Neural crest cell (in vitro differentiated cells): Measurements from ENCODE around the gene LSS. TPM values are rescaled to one million over a fixed set of nuclear protein-coding genes. Genes with fewer than 3 reads are reported as not detected.

ENCODE experiments used
- DNase-seq: peaks from one replicate; pipeline ENCODE4 v3.0.0; 2021; ENCODE audit warnings: low read depth, mixed read lengths, low spot score
- H3K27ac Mint-ChIP-seq: one replicate; pipeline ENCODE4 v1.8.0; 2021; ENCODE audit warnings: mild to moderate bottlenecking, mixed read lengths; ENCODE audit not compliant: unreplicated experiment
- H3K27me3 Mint-ChIP-seq: 2 replicates; pipeline ENCODE4 v1.8.0; 2021; ENCODE audit warnings: low read depth, mild to moderate bottlenecking, mixed read lengths
- H3K36me3 Mint-ChIP-seq: 2 replicates; pipeline ENCODE4 v1.8.0; 2021; ENCODE audit warnings: low read depth, mild to moderate bottlenecking, mixed read lengths
- H3K4me1 Mint-ChIP-seq: 2 replicates; pipeline ENCODE4 v1.8.0; 2021; ENCODE audit warnings: mixed read lengths
- H3K4me3 Mint-ChIP-seq: one replicate; pipeline ENCODE4 v1.8.0; 2021; ENCODE audit warnings: mild to moderate bottlenecking, mixed read lengths
- H3K9me3 Mint-ChIP-seq: 2 replicates; pipeline ENCODE4 v1.8.0; 2021; ENCODE audit warnings: mixed read lengths
- CTCF ChIP-seq: fragments of 200-600 bp; sonication (generic); conservative IDR thresholded peaks from 2 replicates; pipeline ENCODE4 v1.5.0; 2021; ENCODE audit warnings: antibody characterized with exemption, mild to moderate bottlenecking
- total RNA-seq: library from RNA; stranded (reverse); gene quantifications from 2 replicates; pipeline ENCODE4 v1.2.1, GENCODE V29; 2021

The LSS gene
- total RNA-seq, 1 donor from 2014 or later: 225 TPM

GRCh38 chr21:46151261-46151988 lies 77.1 kb downstream of the LSS start:
- H3K27me3 Mint-ChIP-seq: peaks cover 3% of the 10 kb centered on the region
- H3K27ac Mint-ChIP-seq: no peak overlapping the region
- H3K4me1 Mint-ChIP-seq: peaks cover 18% of the 10 kb centered on the region
- H3K36me3 Mint-ChIP-seq: no peaks in the 10 kb centered on the region
- H3K9me3 Mint-ChIP-seq: no peaks in the 10 kb centered on the region
- H3K4me3 Mint-ChIP-seq: no peak overlapping the region
- no peak for TF ChIP-seq CTCF
- no peak for DNase-seq

GRCh38 chr21:46150491-46151121 lies 78.0 kb downstream of the LSS start:
- Mint-ChIP-seq H3K27ac (no peak overlapping the region), H3K4me3 (no peak overlapping the region), H3K36me3 (no peaks in the 10 kb centered on the region), H3K4me1 (peaks cover 10% of the 10 kb centered on the region), H3K27me3 (peaks cover 3% of the 10 kb centered on the region), H3K9me3 (no peaks in the 10 kb centered on the region)
- no peak for DNase-seq
- TF ChIP-seq CTCF: no peak

GRCh38 chr21:46150073-46150472 lies 78.5 kb downstream of the LSS start:
- Mint-ChIP-seq H3K9me3 (no peaks in the 10 kb centered on the region), H3K27me3 (peaks cover 3% of the 10 kb centered on the region), H3K27ac (no peak overlapping the region), H3K4me3 (no peak overlapping the region), H3K4me1 (peaks cover 10% of the 10 kb centered on the region), H3K36me3 (no peaks in the 10 kb centered on the region)
- no peak for TF ChIP-seq CTCF
- no peak for DNase-seq

GRCh38 chr21:46149205-46149901 lies 79.2 kb downstream of the LSS start:
- H3K27ac Mint-ChIP-seq: no peak overlapping the region
- H3K36me3 Mint-ChIP-seq: no peaks in the 10 kb centered on the region
- H3K27me3 Mint-ChIP-seq: peaks cover 3% of the 10 kb centered on the region
- DNase-seq: no peak
- H3K4me3 Mint-ChIP-seq: peak overlapping the region; percentile 36
- H3K9me3 Mint-ChIP-seq: no peaks in the 10 kb centered on the region
- peaks cover 10% of the 10 kb centered on the region for H3K4me1 Mint-ChIP-seq
- no peak for TF ChIP-seq CTCF

- peaks cover 10% of the 10 kb centered on the region for H3K27me3 Mint-ChIP-seq
- H3K4me1 Mint-ChIP-seq: peaks cover 19% of the 10 kb centered on the region
Observed at GRCh38 chr21:46148106-46148505, 80.5 kb downstream of the LSS start.

More at GRCh38 chr21:46148106-46148505, 80.5 kb downstream of the LSS start:
- TF ChIP-seq CTCF: no peak
- no peak overlapping the region for H3K4me3 Mint-ChIP-seq
- no peaks in the 10 kb centered on the region for H3K36me3 Mint-ChIP-seq
- DNase-seq: no peak
- H3K27ac Mint-ChIP-seq: no peak overlapping the region
- no peaks in the 10 kb centered on the region for H3K9me3 Mint-ChIP-seq
